Measurements from ENCODE around the gene RNF175. TPM values are rescaled to one million over a fixed set of nuclear protein-coding genes. Genes with fewer than 3 reads are reported as not detected.

Gene RNF175
- total RNA-seq, 1 donor = not detected

DNA sequence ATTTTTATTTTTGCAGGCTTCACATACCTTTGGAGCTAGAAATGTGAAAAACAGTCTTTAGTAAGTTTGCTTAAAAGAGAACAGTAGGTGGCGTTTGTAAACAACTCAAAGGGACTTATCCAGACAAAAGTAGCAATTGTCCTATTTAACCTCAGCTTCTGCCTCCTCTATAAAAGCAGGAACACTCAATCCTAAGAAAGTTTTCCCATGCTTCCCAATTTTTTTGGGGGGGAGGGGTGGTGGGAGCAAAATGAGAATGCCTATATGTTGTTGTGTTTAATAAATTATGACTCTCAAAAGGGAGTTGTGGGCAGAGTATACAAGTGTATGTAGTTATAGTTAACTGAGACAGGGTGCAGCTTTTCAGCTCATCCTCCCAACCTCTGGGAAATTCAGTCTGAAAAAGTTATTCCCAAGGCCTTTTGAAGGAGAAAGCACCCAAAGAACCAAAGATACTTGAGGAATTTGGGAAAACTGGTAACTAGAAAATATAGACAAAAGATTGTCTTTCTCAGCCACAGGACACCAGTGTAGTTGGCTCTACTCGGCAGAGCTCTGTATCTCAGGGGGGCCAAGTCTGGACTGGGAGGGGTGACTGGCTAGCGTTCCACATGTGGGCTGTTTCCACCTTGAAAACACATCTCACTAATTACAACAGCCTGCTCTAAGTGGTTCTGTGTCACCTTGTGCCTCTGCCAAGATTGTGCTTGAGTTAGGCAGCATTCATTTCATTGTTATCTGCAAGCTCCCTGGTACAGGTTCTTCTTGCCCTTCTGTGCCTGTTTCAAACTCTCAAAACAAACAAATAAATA lies 26.3 kb upstream of the RNF175 start:
- peak in 1 of 3 donors; percentile 33 for DNase-seq (ENCODE audit: low read depth in 2 of 3, low spot score in 2 of 3)

DNA sequence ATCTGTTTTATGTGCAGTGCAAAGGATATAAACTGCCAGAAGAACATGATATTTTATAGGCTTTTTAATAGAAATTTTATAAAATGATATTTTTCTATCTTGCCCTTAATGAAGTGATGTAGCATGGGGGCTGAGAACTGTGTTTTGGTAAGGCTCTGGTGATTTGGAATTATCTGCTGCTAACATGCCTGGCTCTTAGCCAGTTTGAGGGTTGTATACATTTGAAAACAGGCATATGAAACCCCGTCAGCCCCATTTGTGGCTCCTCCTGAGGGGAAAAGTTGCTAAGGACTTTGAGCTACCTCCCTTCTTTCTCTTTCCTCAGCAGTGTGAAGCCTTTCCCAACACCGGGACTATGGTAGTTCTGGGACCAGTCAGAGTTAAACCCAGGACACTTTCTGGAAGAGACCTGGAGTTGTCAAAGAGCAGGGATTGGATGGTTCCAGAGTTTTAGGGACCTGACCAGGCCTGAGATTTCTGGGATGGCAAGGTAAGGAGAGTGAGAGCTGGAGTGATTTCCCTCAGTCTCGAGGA lies 24.4 kb upstream of the RNF175 start:
- no peak for DNase-seq (ENCODE audit: low read depth in 2 of 3, low spot score in 2 of 3)

DNA sequence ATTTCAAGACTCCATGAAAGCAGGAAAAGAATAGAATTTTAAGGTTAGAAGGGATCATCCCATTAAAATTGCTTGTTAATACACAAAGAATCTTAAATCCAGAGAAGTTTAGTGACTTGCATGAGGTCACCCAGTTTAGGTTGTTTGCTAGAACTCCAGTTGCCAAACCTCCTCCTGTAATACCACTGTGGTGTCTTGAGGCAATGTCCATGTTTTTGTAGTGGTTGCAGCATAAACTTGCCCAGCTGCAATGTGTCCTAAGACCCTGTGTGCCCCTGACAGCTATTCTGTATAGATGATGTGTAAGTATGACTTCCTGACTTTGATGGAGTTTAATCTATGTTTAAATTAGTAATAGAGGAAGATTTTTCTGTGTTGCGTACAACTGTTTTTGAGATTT lies 22.8 kb upstream of the RNF175 start:
- no peak for DNase-seq (ENCODE audit: low read depth in 2 of 3, low spot score in 2 of 3)

DNA sequence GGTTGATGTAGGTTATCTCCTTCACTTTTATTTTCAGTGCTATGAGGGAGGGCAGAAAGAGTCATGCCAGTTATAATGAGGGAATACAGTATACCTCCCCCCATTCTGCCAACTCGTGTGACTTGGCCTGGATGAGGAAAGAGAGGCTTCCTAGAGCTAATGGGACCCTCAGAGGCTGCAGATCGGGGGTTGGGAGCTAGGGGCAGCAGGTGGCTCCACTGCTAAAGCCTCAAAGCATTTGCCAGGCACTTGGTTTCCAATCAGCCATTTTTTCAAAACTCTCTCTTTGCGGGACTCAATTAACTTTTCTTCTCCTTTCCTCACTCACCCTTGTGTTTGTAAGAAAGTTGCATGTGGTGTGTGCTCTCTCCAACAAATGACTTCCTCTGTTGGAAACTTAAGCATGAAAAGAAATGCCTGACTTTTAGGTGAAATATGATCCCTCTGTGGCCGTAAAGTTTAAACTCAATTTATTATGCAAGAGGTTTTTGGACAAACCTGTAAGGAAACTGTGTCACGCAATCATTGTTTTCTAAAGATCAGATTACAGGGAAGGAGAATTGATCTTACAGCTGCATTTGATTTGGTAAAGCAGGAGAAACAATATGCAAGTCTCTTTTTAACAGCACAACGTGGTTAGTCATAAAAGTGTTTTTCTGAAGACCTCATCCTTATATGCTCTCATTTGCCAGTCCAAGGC lies 22.0 kb upstream of the RNF175 start:
- no peak for DNase-seq (ENCODE audit: low read depth in 2 of 3, low spot score in 2 of 3)

DNA sequence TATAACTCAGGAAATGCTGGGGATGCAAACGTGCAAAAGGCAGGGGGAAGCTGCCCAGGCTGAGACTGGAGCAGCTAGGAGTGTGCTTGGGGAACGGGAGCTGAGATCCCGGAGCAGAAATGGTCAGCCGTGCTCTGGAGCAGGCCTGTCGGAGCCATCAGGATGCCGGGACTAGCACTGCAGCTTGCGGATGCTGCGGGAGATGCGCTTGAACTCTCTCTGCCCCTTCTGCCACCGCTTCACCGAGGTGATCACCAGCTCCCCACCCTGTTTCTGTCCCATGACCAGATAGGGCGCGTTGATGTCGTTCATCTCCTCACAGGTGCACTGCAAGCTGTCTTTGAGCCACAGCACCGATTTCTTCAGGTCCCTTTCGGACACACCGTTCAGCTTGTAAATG lies 21.5 kb upstream of the RNF175 start:
- no peak for DNase-seq (ENCODE audit: low read depth in 2 of 3, low spot score in 2 of 3)

DNA sequence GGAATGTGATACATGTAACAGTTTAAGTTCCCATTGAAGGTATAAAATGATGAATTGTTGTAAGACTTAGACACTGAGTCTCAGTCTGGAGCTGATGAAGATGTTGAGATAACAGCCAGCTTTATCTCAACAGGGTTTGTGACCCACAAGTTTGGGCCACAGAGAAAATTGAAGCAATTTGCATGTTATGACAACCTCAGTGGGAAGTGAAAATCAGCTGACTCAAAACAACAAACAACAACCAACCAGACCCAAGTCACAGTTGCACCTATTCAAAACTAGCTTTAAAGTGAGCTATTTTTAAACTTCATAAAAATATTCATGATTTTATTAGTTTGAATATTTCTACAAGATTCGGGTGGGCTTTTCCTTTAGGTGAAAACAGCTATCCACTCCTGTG lies 21.1 kb upstream of the RNF175 start:
- DNase-seq (ENCODE audit: low read depth in 2 of 3, low spot score in 2 of 3) = no peak

DNA sequence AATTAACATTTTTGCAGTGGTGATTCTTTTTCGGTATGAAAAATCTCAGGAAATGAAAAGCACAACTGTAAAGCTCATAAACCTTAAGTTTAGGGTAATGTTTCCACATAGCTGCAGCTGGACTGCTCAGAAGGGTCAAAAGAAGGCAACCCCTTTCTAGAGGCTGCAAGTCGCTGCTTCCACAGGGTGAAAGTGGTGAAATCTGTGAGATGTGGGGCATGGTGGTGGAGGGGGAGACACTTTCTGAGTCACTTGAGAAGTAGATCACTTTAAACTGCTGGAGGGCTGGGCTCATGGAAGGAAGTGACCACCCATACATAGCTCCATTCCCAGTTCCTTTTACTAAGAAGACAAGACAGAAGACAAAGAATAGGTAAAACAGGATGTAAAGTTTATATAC lies 20.4 kb upstream of the RNF175 start:
- DNase-seq (ENCODE audit: low read depth in 2 of 3, low spot score in 2 of 3) = no peak

DNA sequence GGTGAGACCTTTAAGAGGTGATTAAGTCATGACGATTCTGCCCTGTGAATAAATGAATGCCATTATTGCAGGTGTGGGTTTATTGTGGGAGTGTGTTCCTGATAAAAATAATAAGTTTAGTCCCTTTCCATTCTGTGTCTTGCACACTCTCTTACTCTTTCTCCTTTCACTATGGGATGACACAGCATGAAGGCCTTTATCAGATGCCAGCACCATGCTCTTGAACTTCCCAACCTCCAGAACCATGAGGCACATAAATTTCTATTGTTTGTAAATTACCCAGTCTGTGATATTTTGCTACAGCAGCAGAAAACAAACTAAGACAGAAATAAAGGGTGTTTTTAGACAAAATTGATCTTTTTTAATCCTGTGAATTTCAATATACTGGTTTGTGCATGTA lies 18.6 kb upstream of the RNF175 start:
- no peak for DNase-seq (ENCODE audit: low read depth in 2 of 3, low spot score in 2 of 3)

DNA sequence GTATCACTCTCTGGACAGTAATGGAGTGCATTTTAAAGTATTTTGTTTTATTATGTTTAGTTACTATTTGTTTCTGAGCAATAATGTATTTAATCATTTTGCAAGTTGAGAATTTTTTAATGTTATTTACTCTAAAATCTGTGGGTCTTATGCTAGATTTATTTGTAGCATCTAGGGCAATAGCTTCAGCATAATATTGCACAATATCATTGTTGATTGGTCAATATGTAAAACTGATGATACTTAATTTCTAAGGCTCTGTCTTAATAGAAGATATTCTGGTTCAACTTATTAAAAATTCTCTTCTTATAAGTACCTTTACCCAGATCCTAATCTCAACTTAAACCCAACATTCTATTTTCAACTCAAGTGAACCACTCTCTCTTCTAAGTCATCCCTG lies 17.6 kb upstream of the RNF175 start:
- DNase-seq (ENCODE audit: low read depth in 2 of 3, low spot score in 2 of 3) = no peak

DNA sequence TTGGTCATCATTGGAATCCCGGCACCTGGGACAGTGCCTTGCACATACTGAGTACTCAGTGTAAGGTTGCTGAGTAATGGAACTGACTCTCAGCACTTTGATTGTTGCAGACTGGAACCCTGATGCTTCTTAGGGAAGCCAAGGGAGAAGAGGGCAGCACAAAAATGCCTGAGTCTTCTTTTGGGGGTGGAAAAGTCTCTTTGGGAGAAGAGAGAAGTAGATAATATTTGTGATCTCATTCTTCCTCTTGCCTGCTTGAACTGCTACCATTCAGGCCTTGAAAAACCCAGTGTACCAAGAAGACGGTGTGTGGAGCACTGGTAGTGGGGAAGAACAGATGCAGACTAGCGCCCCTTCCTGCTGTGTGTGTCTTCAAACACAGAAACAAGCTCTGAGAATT lies 16.8 kb upstream of the RNF175 start:
- no peak for DNase-seq (ENCODE audit: low read depth in 2 of 3, low spot score in 2 of 3)

DNA sequence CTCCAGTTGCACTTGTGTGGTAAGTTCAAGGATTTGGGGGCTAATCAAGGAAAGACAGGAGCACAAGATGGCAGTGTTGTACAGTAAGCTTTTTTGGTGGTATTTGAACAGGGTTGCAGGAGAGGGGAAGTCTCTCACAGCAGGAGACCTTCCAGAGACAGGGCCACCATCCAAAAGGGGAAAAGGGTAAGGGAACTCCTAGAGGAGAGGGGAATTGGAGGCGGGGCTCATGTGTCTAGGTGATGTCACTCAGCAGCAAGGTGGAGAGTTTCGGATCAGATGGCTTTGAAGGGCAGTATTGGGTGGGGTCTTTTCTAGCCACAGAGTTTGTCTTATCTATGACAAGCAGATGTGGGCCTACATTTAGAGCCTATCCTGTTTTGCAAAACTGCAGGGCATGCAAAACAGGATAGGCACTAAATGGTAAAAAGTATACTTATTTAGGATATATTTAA lies 13.4 kb upstream of the RNF175 start:
- no peak for DNase-seq (ENCODE audit: low read depth in 2 of 3, low spot score in 2 of 3)

DNA sequence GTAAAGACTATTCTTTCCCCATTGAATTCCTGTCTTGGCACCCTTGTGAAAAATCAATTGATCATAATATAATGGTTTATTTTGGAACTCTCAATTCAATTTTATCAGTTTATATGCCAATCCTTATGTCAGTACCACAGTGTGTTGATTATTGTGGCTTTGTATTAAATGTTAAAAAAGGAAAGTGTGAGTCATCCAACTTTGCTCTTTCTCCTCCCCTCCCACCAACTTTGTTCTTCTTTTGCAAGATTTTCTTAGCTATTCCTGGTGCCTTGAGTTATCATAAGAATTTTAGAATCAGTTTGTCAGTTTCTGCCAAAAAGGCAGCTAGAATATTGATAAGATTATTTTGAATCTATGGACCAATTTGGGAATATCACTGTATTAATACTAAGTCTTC lies 11.2 kb upstream of the RNF175 start:
- peak in 1 of 3 donors; percentile 30 for DNase-seq (ENCODE audit: low read depth in 2 of 3, low spot score in 2 of 3)

DNA sequence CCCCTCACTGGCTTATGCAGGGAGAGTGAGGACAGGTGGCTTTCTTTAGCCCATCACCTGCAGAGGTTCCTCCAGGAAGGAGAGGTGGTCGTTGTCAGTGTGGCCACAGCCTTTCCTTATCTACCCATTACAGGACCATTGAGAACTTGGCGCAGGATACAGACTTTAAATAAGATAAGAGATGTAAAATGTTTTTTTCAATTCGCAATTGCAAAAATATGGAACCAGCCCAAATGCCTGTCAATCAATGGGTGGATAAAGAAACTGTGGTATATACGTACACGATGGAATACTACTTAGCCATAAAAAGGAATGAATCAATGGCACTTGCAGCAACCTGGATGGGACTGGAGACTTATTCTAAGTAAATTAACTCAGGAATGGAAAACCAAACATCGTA lies 6.9 kb upstream of the RNF175 start:
- no peak for DNase-seq (ENCODE audit: low read depth in 2 of 3, low spot score in 2 of 3)

DNA sequence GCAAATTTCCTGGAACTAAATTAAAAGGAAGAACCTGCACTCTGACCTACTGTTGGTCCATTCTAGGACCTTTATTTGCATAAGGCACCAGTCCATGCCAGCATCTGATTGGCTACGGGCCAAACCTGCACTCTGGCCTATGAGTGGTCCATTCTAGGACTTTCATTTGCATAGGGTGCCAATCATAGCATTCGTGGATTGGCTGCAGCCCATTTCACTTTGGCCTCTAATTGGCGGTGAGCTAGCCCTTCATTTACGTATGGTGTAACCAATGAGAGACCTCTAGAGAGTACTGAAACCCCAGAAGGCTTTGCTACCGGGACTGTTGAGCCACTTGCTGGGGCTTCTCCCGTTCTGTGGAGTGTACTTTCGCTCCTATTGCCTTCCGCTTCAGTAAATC lies 6.1 kb upstream of the RNF175 start:
- no peak for DNase-seq (ENCODE audit: low read depth in 2 of 3, low spot score in 2 of 3)

DNA sequence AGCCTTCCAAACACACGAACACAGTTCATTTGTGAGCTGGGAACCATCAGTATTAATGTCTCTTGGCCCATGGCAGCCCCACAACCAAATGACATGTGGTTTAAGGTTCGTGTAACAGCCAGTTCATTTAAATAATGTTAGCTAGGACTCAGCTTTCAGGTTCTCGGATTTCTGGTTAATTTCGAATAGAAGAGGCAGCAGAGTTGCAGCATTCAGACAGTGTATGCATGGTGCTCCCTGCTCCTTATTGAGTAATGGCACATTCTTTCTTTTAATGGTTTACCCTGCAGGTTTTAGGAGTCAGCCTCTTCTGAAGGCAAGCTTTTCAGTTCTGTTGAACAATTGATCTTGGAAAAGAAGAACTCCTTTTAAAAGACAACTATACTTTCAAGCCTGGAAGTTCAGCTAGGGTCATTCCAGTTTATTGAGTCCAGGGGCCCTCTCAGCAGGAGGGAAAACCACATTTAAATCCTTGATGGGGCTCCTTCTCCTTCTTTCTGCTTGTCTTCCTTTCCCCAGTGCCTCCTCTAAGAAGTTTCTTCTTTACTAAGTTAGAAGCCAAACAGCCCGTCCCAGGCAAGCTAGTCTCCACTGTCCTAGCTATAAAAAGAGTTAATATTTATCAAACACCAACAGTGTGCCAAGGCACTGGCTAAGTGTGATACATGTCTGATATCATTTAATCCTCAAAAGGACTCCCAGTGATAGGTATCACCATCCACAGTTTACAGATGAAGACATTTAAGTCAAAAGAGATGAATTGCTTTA lies 5.0 kb upstream of the RNF175 start:
- DNase-seq (ENCODE audit: low read depth in 2 of 3, low spot score in 2 of 3) = no peak

DNA sequence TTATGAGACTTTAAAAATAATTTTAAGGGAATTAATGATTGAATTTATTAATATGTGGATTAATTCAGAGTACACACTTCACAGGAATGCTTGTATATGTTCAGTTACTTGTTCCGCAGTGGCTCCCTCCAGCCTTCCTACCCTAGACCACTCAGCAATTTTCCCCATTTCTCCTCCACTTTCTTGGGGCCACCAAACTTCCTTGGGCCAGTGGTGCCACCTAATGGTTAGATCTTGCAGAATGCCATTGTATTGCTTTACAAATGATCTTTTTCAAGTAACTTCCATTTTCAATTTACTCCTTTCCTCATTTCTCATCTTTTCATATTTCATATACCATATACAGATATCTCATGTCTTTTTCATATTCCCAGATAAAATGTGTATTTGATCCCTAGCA lies 3.6 kb upstream of the RNF175 start:
- DNase-seq (ENCODE audit: low read depth in 2 of 3, low spot score in 2 of 3) = no peak

DNA sequence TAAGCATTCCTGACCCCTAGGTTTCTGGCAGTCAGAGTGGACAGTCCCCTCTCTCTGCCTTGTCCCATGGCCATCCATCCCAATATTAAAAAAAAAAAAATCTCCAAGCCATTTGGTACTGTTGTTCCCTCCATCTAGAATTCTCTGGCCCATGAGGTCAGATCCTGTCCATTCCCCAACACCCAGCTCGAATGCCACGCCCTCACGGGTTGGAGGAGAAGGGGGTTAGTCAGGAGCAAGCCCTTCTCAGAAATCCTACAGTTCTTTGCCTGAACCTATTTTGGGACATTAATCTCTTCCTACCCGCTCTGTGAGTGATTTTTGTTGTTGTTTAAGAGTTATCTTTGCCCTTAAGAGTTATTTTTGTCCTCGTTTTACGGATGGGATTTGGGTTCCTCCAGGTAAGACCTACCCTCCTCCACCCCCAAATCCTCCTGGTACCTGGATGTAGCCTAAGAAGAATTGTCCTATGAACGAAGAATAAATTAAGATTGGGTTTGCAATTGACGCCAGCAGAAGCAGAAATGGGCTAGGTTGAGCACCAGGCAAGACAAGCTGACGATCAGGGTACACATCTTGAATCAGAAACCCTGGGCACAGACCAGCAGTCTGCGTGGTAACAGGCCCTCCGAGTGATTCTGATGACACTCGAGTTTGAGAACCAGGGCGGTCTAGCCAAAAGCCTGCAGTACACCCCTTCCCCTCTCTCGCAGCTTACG lies 977 bp downstream of the RNF175 start:
- DNase-seq (ENCODE audit: low read depth in 2 of 3, low spot score in 2 of 3) = no peak

DNA sequence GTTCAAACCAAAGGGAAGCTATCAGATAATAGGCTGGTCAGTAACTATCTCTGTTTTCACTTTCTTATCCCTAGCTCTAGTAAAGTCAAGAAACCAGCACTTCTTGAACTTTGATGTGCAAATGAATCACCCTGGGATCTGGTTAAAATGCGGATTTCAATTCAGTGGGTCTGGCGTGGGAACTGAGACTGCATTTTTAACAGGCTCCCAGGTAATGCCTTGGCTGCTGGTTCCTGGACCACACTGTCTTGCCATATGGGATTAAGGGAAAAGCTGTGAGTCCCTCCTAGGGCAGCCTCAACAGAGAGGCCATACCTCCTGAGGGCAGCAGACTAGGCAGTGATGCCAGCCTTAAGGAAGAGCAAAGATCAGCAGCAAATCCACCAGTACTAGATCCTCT lies 1.7 kb downstream of the RNF175 start:
- no peak for DNase-seq (ENCODE audit: low read depth in 2 of 3, low spot score in 2 of 3)

DNA sequence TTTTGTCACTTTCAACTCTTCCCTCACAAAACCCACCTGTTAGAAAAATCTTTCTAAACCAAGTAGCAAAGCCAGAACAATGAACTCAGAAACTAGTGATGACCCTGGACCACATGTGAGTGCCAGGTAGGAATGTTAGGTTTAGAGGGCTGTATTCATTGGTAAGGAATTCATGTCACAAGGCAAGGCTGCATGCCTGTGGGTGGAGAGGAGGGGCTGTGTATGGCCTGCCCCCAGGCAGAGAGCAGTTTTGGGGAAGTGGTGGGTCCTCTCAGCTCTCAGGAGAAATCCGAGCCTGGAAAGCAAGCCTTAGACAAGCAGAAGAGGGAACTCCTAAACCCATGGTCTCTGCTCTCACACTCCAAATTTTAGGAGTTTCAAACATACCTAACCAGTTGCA lies 2.4 kb downstream of the RNF175 start:
- DNase-seq (ENCODE audit: low read depth in 2 of 3, low spot score in 2 of 3) = no peak

DNA sequence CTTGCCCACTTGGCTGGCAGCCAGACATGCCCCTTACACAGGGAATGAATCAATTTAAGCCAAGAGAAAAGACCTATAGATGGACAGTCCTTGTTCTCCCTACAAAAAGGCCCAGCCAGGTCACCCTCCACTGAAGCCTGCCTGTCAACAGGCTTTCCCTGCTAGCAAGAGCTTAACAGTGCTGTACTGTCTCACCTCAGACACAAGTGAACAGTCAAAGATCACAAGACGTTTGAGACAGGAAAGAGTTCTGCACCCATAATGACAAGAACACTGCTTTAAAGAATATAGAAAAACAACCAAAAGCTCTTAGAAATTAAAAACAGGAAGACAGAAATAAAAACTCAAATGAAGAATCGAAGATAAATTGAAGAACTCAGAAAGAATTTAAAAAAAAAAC lies 4.6 kb downstream of the RNF175 start:
- DNase-seq (ENCODE audit: low read depth in 2 of 3, low spot score in 2 of 3) = peak in 1 of 3 donors; percentile 7

Data from hematopoietic multipotent progenitor cell (in vitro differentiated cells).